ENCODE data around the gene SULT1A2. TPM values are rescaled to one million over a fixed set of nuclear protein-coding genes. Genes with fewer than 3 reads are reported as not detected.
A peak's percentile ranks its signal among the peaks of the same experiment; 100 is the strongest.

SULT1A2 gene
- total and polyA plus RNA-seq, 2 of the 13 experiments (the other 11 are each of a cell fraction or from before 2014, with no cell fraction given), result 33.0 to 34.2 TPM

GRCh38 chr16:28617874-28618273 lies 21.0 kb upstream of the SULT1A2 start (continued):
- TF ChIP-seq ZFP91 (CRISPR knock-in tag; IDR thresholded peaks at IDR 0.05; ENCODE audit: borderline replicate concordance) (0 out of 2 replicates have a peak, but pooled peaks have one; percentile 25), THAP11 (CRISPR knock-in tag; IDR thresholded peaks at IDR 0.05) (peak; percentile 42; the same call in 1 of the 2 replicates), ZNF160 (CRISPR knock-in tag; IDR thresholded peaks at IDR 0.05) (no peak), FIP1L1 (IDR thresholded peaks at IDR 0.05; ENCODE audit: borderline replicate concordance, insufficient read depth, low read depth, low read length) (no peak), MIER3 (CRISPR knock-in tag; IDR thresholded peaks at IDR 0.05; ENCODE audit: borderline replicate concordance) (0 out of 2 replicates have a peak, but pooled peaks have one; percentile 10), ETV5 (CRISPR knock-in tag; IDR thresholded peaks at IDR 0.05; ENCODE audit: borderline replicate concordance) (peak; percentile 54; the same call in 1 of the 2 replicates), REXO4 (CRISPR knock-in tag; IDR thresholded peaks at IDR 0.05; ENCODE audit: borderline replicate concordance) (no peak), ZNF234 (CRISPR knock-in tag; conservative IDR thresholded peaks at IDR 0.05) (no peak), GATAD2A (CRISPR knock-in tag; IDR thresholded peaks at IDR 0.05) (peak; percentile 47), ZNF3 (CRISPR knock-in tag; IDR thresholded peaks at IDR 0.05) (no peak), ZSCAN30 (CRISPR knock-in tag; IDR thresholded peaks at IDR 0.05) (no peak), PHF8 (CRISPR knock-in tag; IDR thresholded peaks at IDR 0.05) (no peak), CEBPG (CRISPR knock-in tag; IDR thresholded peaks at IDR 0.05) (peak; percentile 73), ZNF446 (CRISPR knock-in tag; IDR thresholded peaks at IDR 0.05) (no peak), ZNF543 (CRISPR knock-in tag; IDR thresholded peaks at IDR 0.05) (no peak), ELF3 (CRISPR knock-in tag; IDR thresholded peaks at IDR 0.05) (peak; percentile 79; the same call in 1 of the 2 replicates), HIVEP1 (CRISPR knock-in tag; IDR thresholded peaks at IDR 0.05) (no peak), ZZZ3 (CRISPR knock-in tag; IDR thresholded peaks at IDR 0.05; ENCODE audit: borderline replicate concordance) (no peak), ZNF143 (CRISPR knock-in tag; IDR thresholded peaks at IDR 0.05) (no peak), CBX1 (IDR thresholded peaks at IDR 0.05; ENCODE audit: low read depth) (no peak), MED1 (CRISPR knock-in tag; IDR thresholded peaks at IDR 0.05) (peak; percentile 47; the same call in 1 of the 2 replicates), IRX3 (CRISPR knock-in tag; IDR thresholded peaks at IDR 0.05; ENCODE audit: borderline replicate concordance, low read depth) (no peak), ARID5B (CRISPR knock-in tag; IDR thresholded peaks at IDR 0.05) (peak; percentile 63), POLR2AphosphoS5 (IDR thresholded peaks at IDR 0.05; ENCODE audit: low read depth, low read length) (no peak), PRMT3 (CRISPR knock-in tag; IDR thresholded peaks at IDR 0.05; ENCODE audit: borderline replicate concordance, low read depth) (no peak), CERS6 (CRISPR knock-in tag; IDR thresholded peaks at IDR 0.05) (no peak), KLF16 (CRISPR knock-in tag; IDR thresholded peaks at IDR 0.05) (peak in 1 of 2 experiments; percentile 45; a peak in 1 of 4 replicates), MXI1 (IDR thresholded peaks at IDR 0.05; ENCODE audit: borderline replicate concordance, low read depth, low read length) (no peak)
